HG03354 (cell line): ENCODE data around the gene IFNA6.
A peak's percentile ranks its signal among the peaks of the same experiment; 100 is the strongest.
"Not testable (repeated sequence)": the region's sequence is repeated elsewhere in the genome, so short reads cannot be mapped to it uniquely, and the experiment has no call there.

ENCODE experiments used
- ATAC-seq: cut with Tn5 transposase; IDR thresholded peaks from one replicate; pipeline ENCODE4 v1.9.1; 2021; ENCODE audit warnings: mild to moderate bottlenecking; ENCODE audit not compliant: unreplicated experiment, poor library complexity, severe bottlenecking

The IFNA6 gene

GRCh38 chr9:21350787-21351186, at the start of gene IFNA6:
IFNA6 (minus strand) TSS chr9:21350887; CDS start chr9:21350887, 0 bp downstream.
- ATAC-seq, result no peak

DNA sequence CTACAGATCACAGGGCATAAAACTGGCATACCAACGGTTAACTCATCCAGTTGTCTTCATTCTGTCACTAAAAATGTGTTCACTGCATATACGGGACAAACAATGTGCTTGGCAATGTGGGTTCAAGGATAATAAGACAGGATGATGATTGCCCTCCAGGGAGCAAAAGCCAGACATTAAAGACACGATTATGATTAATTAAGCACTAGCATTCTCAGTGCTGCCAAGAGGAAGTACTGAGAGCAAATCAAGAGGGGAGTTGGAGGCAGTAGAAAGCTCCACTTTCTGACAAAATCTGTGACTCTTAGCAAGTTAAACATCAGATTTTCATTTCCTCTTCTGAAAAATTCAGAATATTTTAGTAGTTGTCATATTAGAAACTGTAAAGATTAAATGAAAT, 49.3 kb upstream of the IFNA6 start:
- ATAC-seq, result no peak

DNA sequence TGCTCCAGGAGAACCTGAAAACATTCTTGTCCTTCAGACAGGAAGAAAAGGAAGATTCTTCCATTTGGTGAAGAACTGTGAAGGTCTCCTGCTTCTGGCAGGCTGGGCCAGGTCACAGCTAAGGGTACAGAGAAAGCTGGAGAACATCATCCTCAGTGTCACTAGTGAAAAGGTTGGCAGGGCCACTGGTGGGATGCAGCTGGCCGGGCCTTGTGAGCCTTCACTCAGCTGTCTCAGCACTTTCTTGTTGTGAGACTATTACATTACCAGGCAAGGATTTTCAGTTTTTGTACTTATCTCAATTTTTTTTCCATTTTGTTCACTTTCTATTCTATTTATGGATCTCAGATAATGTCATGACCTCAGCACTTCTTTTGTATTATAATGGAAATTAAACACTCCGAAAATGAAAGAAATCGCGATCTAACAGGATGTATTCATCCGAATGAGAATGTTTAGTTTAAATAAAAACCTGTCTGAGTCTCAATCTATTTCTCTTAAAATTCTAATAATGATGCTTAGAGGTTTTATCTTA, 48.3 kb upstream of the IFNA6 start:
- ATAC-seq, result no peak

DNA sequence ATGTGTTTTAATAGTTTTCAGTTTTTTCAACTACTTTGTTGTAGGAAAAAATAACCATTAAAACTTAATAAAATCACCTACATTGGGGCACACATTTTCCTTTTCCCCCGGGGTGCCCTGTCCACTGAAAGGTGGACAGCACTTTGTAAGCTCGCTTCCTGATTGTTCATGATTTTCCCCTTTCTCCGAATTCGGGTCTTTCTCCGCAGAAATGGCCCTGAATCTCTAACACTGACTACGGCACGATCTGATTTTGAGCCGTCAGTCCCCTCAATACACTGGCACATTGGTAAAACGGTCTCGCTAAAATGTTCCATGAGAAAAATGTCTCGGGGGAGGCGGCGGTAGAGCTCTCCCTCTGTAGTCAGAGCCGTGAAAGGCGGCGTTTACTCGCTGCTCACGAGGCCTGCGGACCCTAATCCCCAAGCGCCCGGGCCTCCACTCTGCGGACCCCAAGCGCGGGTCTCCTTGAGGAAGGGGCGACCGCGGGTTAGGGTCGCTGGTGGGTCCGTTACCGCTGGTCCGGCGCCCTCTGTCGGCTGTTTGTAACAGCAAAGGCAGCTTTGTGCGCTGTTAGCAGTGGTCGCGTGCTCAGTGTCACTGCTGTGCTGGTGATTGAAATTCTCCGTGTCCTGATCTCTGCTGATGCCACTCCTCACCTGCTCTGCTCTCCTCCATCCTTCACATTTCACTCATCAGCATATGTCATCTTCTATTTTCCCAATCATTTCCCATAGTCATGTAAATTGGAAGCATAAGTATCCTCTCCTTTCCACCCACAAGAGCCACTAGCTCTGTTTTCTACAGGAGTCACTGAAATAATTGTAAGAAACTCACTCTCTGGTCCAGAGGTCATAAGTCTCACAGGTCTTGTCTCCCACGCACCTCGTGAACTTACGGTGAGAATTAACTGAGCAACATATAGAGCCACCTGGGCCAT, 45.4 kb upstream of the IFNA6 start:
- peak; percentile 73 for ATAC-seq

DNA sequence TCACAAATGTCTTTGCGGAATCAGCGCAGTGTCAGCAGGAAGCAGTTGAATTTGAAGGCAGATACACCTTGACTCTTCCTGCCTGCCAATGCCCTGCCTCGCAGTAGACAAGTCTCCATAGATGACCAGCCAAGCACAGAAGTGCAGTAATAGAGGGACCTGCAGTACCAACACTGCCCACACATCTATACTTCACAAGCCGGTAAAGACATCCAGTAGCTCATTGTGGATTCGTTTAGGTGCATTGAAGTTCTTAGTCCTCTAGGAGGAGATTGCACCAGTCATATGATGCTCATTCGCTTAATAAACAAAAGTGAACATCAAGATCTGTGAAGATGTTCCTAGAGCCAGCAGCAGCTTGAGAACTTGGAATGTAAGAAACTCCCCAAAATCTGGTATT, 41.6 kb upstream of the IFNA6 start:
- peak; percentile 91 for ATAC-seq

DNA sequence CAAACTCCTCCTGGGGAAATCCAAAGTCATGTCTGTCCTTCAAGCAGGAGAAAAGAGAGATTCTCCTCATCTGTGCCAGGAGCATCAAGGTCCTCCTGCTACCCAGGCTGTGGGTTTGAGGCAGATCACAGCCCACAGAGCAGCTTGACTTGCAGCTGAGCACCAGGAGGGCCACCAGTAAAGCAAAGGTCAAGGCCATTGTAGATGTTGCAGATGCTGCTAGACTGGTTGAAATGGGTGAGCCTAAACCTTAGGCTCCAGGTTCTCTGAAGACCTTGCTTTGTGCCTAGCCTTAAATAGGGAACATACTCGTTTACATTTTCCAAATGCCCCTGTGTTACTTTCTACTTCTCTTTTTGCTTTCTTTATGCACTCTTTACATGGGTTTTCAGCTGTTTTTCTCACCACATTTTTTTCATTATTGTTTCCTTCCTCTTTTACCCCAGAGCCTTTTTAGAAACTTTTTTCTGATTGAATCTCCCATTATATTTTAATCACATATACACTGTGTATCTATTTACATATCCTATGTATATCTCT, 34.5 kb upstream of the IFNA6 start, which contains the start of gene IFNA2:
Gene IFNA2, minus strand, starts transcription at position 268 of the 540 bp plus-strand sequence. Its CDS starts 69 bp downstream, at position 199.
- no peak for ATAC-seq

DNA sequence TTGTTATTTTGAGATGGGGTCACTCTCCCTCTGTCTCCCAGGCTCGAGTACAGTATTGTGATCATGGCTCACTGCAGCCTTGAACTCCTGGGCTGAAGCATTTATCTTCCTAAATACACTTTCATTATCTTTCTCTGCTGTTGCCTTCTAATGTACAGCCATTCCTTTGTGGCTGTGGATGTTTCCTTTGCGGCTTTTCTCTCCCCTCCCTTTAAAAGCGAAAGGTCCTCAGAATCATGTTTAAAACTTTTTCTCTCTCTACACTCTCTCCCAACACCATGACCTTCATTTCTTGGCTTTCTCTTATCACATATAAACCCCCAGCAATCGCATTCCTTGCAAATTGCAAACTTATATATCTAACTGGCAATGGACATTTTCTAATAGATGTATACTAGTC, 32.9 kb upstream of the IFNA6 start:
- ATAC-seq, result no peak

- ATAC-seq, result peak; percentile 98
Observed at GRCh38 chr9:21381448-21382339, 31.0 kb upstream of the IFNA6 start.

GRCh38 chr9:21371467-21371866, 20.8 kb upstream of the IFNA6 start:
- ATAC-seq, result not testable (repeated sequence)

GRCh38 chr9:21367957-21368356, 17.3 kb upstream of the IFNA6 start, which contains the start of gene IFNA13:
IFNA13 (minus strand) TSS chr9:21368057; CDS start chr9:21368010, 47 bp downstream.
- no peak for ATAC-seq

GRCh38 chr9:21367169-21367568, 16.5 kb upstream of the IFNA6 start:
- peak; percentile 99 for ATAC-seq

GRCh38 chr9:21362287-21362686, 11.6 kb upstream of the IFNA6 start:
- ATAC-seq, result no peak

DNA sequence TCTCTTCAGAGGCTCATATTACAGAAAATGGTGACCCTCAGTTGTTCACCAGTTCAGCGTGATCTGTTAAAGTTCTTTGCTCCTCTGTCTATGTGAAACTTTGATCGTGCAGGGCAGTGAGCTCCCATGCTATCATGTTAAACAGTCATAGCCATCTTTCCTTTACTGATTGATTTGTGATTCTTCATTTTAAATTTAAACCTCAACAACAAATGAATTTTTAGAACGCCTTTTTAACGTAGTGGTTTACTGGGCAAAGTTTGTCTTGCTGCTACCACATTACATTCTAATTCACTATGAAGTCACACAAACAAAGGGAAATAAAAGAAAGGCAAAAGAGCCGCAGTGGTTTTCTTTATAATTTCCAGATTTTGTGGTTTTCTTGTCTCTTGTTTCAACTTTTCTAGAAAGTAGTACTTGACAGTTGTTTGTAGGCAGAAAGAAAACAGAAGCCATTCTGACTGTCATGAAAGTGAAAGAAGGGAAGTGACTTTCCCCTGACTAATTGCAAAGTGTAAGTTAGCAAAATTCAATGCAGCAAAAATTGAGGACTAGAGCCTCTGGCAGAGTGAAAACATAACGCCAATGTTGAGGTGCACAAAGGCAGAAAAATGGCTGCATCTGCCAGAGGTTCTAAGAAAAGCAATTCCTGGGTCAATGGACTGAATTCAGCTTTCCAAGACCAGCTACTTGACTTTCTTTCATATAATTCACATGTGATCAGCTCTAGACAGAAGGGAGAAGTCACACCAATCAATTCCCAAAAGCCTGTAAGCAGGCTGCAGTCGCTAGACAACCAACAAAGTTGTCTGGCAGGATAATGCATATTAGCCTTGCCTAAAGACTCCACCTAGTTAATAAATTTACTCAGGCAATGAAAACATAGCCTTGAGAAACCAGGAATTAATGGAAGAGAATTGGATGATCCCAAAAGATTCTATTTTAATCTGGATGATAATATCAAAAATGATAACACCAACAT, 7.1 kb upstream of the IFNA6 start:
- peak; percentile 94 for ATAC-seq

GRCh38 chr9:21348430-21348970, 2.2 kb downstream of the IFNA6 start:
- ATAC-seq, result peak; percentile 60

GRCh38 chr9:21340735-21341134, 10.0 kb downstream of the IFNA6 start:
- no peak for ATAC-seq

GRCh38 chr9:21336457-21336856, 14.2 kb downstream of the IFNA6 start:
- ATAC-seq, result no peak

- peak; percentile 89 for ATAC-seq
Observed at GRCh38 chr9:21334701-21335632, 15.7 kb downstream of the IFNA6 start, which contains the start of gene KLHL9. KLHL9 (minus strand) TSS chr9:21335404; CDS start chr9:21334859, 545 bp downstream.
